Measurements from ENCODE around the gene RBBP9.

RBBP9 gene

DNA sequence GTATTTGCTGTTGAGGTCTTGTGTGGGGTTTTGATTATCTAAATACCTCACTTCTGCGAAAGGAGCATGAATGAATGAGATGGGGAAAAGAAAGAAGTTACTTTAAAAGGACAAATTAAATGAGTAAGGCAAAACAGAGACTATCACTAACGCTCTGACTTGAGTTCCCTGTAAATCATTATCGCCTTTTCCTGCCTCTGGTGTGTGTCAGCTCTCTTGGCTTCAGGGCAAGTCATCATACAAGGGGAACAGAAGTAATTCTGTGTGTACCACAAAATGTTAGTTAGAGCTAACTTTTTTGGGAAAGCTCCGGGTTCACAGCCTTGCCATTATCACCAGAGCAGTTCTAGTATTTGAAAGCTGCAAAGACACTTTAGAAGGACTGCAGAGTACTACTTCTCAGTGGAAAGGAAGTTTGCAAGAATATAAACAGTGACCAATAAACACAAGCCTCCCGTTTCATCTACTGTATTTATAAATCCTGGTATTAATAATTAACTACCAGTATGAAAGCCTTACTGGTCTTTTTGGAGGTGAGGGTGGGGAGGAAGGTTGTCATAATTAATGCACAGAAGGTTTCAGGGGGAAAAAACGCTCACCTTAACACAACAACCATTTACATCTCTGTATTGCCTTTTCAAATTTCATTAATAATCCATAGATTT, 31.4 kb downstream of the RBBP9 start:
- H3K4me2 ChIP-seq (ENCODE audit: low read length), result no peak overlapping the region
- no peak overlapping the region for H3K9ac ChIP-seq (ENCODE audit: low read length)
- H4K91ac ChIP-seq (ENCODE audit: low read depth, low read length), result no peak overlapping the region
- H3K27ac ChIP-seq (ENCODE audit: low read depth, low read length), result no peak overlapping the region
- no peak overlapping the region for H2AFZ ChIP-seq (ENCODE audit: insufficient read depth, low read length, poor library complexity)
- H3K23ac ChIP-seq (ENCODE audit: low read length), result no peak overlapping the region
- H4K12ac ChIP-seq (ENCODE audit: low read depth, low read length), result no peak overlapping the region
- peaks cover 5% of the 10 kb centered on the region for H3K79me1 ChIP-seq (ENCODE audit: low read length)
- H2BK120ac ChIP-seq (ENCODE audit: insufficient read depth, low read length, poor library complexity), result no peak overlapping the region
- H3K9me3 ChIP-seq (ENCODE audit: insufficient read depth, low read depth, low read length), result no peaks in the 10 kb centered on the region
- H3K4me1 ChIP-seq (ENCODE audit: control insufficient read depth in 1 of 2, insufficient read depth in 2 of 2, low read length in 2 of 2), result peaks cover 2 to 5% of the 10 kb centered on the region in 2 experiments
- DNase-seq, result no peak
- no peak overlapping the region for H3K4ac ChIP-seq (ENCODE audit: low read depth, low read length)
- no peak overlapping the region for H2BK12ac ChIP-seq (ENCODE audit: low read length)
- no peak overlapping the region for H3K4me3 ChIP-seq (ENCODE audit: low read depth, low read length)
- H3K14ac ChIP-seq (ENCODE audit: low read length), result no peak overlapping the region
- H3K18ac ChIP-seq (ENCODE audit: low read length), result no peak overlapping the region
- H3K79me2 ChIP-seq (ENCODE audit: control insufficient read depth, insufficient read depth, low read length, poor library complexity), result no peaks in the 10 kb centered on the region
- peaks cover 2 to 4% of the 10 kb centered on the region in 2 experiments for H3K36me3 ChIP-seq (ENCODE audit: control insufficient read depth in 1 of 2, insufficient read depth in 2 of 2, low read length in 2 of 2)
- H2AK5ac ChIP-seq (ENCODE audit: low read length), result no peak overlapping the region
- H4K8ac ChIP-seq (ENCODE audit: low read depth, low read length), result no peak overlapping the region
- no peaks in the 10 kb centered on the region for H3K27me3 ChIP-seq (ENCODE audit: insufficient read depth, low read length)
- no peak overlapping the region for H2BK5ac ChIP-seq (ENCODE audit: low read depth, low read length, poor library complexity)
- WGBS (ENCODE audit: extremely low coverage, insufficient coverage, insufficient read length), result no CpG with 5 or more reads among the region's 6 CpGs

- no peak overlapping the region for H2BK120ac ChIP-seq (ENCODE audit: insufficient read depth, low read length, poor library complexity)
- no peak for DNase-seq
- no peak overlapping the region for H3K4ac ChIP-seq (ENCODE audit: low read depth, low read length)
- WGBS (ENCODE audit: extremely low coverage, insufficient coverage, insufficient read length), result no CpG with 5 or more reads among the region's 3 CpGs
- no peak overlapping the region for H4K91ac ChIP-seq (ENCODE audit: low read depth, low read length)
- no peak overlapping the region for H3K4me2 ChIP-seq (ENCODE audit: low read length)
- H3K27ac ChIP-seq (ENCODE audit: low read depth, low read length), result no peak overlapping the region
- H2BK5ac ChIP-seq (ENCODE audit: low read depth, low read length, poor library complexity), result no peak overlapping the region
- no peaks in the 10 kb centered on the region for H3K27me3 ChIP-seq (ENCODE audit: insufficient read depth, low read length)
- no peaks in the 10 kb centered on the region for H3K79me1 ChIP-seq (ENCODE audit: low read length)
- no peaks in the 10 kb centered on the region for H3K4me1 ChIP-seq (ENCODE audit: control insufficient read depth in 1 of 2, insufficient read depth in 2 of 2, low read length in 2 of 2)
- no peak overlapping the region for H3K14ac ChIP-seq (ENCODE audit: low read length)
- no peak overlapping the region for H2AK5ac ChIP-seq (ENCODE audit: low read length)
- peaks cover 2% of the 10 kb centered on the region for H3K9me3 ChIP-seq (ENCODE audit: insufficient read depth, low read depth, low read length)
- no peak overlapping the region for H3K23ac ChIP-seq (ENCODE audit: low read length)
- no peaks in the 10 kb centered on the region for H3K36me3 ChIP-seq (ENCODE audit: control insufficient read depth in 1 of 2, insufficient read depth in 2 of 2, low read length in 2 of 2)
- no peak overlapping the region for H4K12ac ChIP-seq (ENCODE audit: low read depth, low read length)
- H3K79me2 ChIP-seq (ENCODE audit: control insufficient read depth, insufficient read depth, low read length, poor library complexity), result no peaks in the 10 kb centered on the region
- H2AFZ ChIP-seq (ENCODE audit: insufficient read depth, low read length, poor library complexity), result no peak overlapping the region
- no peak overlapping the region for H3K18ac ChIP-seq (ENCODE audit: low read length)
- no peak overlapping the region for H4K8ac ChIP-seq (ENCODE audit: low read depth, low read length)
- no peak overlapping the region for H3K9ac ChIP-seq (ENCODE audit: low read length)
- no peak overlapping the region for H3K4me3 ChIP-seq (ENCODE audit: low read depth, low read length)
- no peak overlapping the region for H2BK12ac ChIP-seq (ENCODE audit: low read length)
These were observed 40.4 kb downstream of the RBBP9 start for GRCh38 chr20:18456600-18456999.

DNA sequence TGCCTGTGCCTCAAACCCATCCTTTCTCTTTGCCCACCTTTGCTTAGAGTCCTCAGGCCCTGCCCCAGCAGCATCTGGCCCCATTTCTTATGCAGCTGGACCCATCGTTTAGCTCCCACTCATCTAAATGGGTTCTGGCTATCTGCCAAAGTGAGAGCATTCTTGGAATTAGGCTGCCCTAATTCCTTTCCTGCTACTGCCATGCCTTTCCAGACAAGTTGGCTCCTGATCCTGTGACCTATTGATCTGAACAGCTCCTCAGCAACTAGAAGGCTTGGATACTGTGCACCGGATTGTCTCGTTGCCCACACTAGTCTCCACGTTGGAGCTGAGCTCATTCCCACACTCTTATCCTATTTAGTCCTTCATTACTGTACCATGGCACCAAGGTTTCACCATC, 53.1 kb downstream of the RBBP9 start:
- H4K12ac ChIP-seq (ENCODE audit: low read depth, low read length), result no peak overlapping the region
- H3K4me2 ChIP-seq (ENCODE audit: low read length), result no peak overlapping the region
- no peaks in the 10 kb centered on the region for H3K27me3 ChIP-seq (ENCODE audit: insufficient read depth, low read length)
- DNase-seq, result no peak
- no peak overlapping the region for H3K27ac ChIP-seq (ENCODE audit: low read depth, low read length)
- WGBS (ENCODE audit: extremely low coverage, insufficient coverage, insufficient read length), result no CpG with 5 or more reads among the region's 4 CpGs
- H3K79me1 ChIP-seq (ENCODE audit: low read length), result no peaks in the 10 kb centered on the region
- H3K79me2 ChIP-seq (ENCODE audit: control insufficient read depth, insufficient read depth, low read length, poor library complexity), result no peaks in the 10 kb centered on the region
- no peak overlapping the region for H2BK5ac ChIP-seq (ENCODE audit: low read depth, low read length, poor library complexity)
- H4K91ac ChIP-seq (ENCODE audit: low read depth, low read length), result no peak overlapping the region
- H3K23ac ChIP-seq (ENCODE audit: low read length), result no peak overlapping the region
- no peak overlapping the region for H3K9ac ChIP-seq (ENCODE audit: low read length)
- no peak overlapping the region for H2BK12ac ChIP-seq (ENCODE audit: low read length)
- no peak overlapping the region for H4K8ac ChIP-seq (ENCODE audit: low read depth, low read length)
- no peak overlapping the region for H3K14ac ChIP-seq (ENCODE audit: low read length)
- H2AFZ ChIP-seq (ENCODE audit: insufficient read depth, low read length, poor library complexity), result no peak overlapping the region
- no peaks in the 10 kb centered on the region for H3K9me3 ChIP-seq (ENCODE audit: insufficient read depth, low read depth, low read length)
- no peaks in the 10 kb centered on the region for H3K4me1 ChIP-seq (ENCODE audit: control insufficient read depth in 1 of 2, insufficient read depth in 2 of 2, low read length in 2 of 2)
- H3K4ac ChIP-seq (ENCODE audit: low read depth, low read length), result no peak overlapping the region
- H3K36me3 ChIP-seq (ENCODE audit: control insufficient read depth in 1 of 2, insufficient read depth in 2 of 2, low read length in 2 of 2), result no peaks in the 10 kb centered on the region
- no peak overlapping the region for H2BK120ac ChIP-seq (ENCODE audit: insufficient read depth, low read length, poor library complexity)
- H3K18ac ChIP-seq (ENCODE audit: low read length), result no peak overlapping the region
- no peak overlapping the region for H2AK5ac ChIP-seq (ENCODE audit: low read length)
- no peak overlapping the region for H3K4me3 ChIP-seq (ENCODE audit: low read depth, low read length)

DNA sequence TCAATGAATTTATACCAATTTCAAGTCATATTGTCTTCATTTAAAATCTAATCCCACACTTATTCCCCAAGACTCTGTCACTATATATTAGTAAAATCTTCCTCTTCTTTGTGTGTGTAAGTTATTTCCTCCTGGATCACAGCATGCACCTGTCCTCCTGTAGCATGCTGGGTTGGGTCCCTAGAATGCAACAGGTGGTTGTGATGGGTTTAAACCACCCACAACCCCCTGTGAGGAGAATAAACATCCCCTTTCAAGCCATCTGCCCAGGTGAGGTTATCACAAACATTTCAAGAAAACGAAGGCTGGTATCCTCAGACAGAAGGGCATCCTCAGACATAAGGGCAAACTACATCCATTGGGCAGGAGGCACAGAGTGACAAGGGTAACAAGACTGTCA, 56.6 kb downstream of the RBBP9 start:
- WGBS (ENCODE audit: extremely low coverage, insufficient coverage, insufficient read length), result no CpG with 5 or more reads among the region's 1 CpG
- no peaks in the 10 kb centered on the region for H3K36me3 ChIP-seq (ENCODE audit: control insufficient read depth in 1 of 2, insufficient read depth in 2 of 2, low read length in 2 of 2)
- no peak overlapping the region for H3K4me2 ChIP-seq (ENCODE audit: low read length)
- H3K14ac ChIP-seq (ENCODE audit: low read length), result no peak overlapping the region
- no peak overlapping the region for H4K91ac ChIP-seq (ENCODE audit: low read depth, low read length)
- H3K79me2 ChIP-seq (ENCODE audit: control insufficient read depth, insufficient read depth, low read length, poor library complexity), result no peaks in the 10 kb centered on the region
- no peaks in the 10 kb centered on the region for H3K79me1 ChIP-seq (ENCODE audit: low read length)
- H2AFZ ChIP-seq (ENCODE audit: insufficient read depth, low read length, poor library complexity), result no peak overlapping the region
- no peak overlapping the region for H3K27ac ChIP-seq (ENCODE audit: low read depth, low read length)
- H2BK120ac ChIP-seq (ENCODE audit: insufficient read depth, low read length, poor library complexity), result no peak overlapping the region
- no peak for DNase-seq
- no peaks in the 10 kb centered on the region for H3K4me1 ChIP-seq (ENCODE audit: control insufficient read depth in 1 of 2, insufficient read depth in 2 of 2, low read length in 2 of 2)
- no peak overlapping the region for H2AK5ac ChIP-seq (ENCODE audit: low read length)
- H2BK5ac ChIP-seq (ENCODE audit: low read depth, low read length, poor library complexity), result no peak overlapping the region
- no peaks in the 10 kb centered on the region for H3K27me3 ChIP-seq (ENCODE audit: insufficient read depth, low read length)
- no peak overlapping the region for H3K4me3 ChIP-seq (ENCODE audit: low read depth, low read length)
- H4K12ac ChIP-seq (ENCODE audit: low read depth, low read length), result no peak overlapping the region
- no peak overlapping the region for H3K9ac ChIP-seq (ENCODE audit: low read length)
- H3K4ac ChIP-seq (ENCODE audit: low read depth, low read length), result no peak overlapping the region
- H3K9me3 ChIP-seq (ENCODE audit: insufficient read depth, low read depth, low read length), result no peaks in the 10 kb centered on the region
- H3K18ac ChIP-seq (ENCODE audit: low read length), result no peak overlapping the region
- no peak overlapping the region for H2BK12ac ChIP-seq (ENCODE audit: low read length)
- no peak overlapping the region for H4K8ac ChIP-seq (ENCODE audit: low read depth, low read length)
- H3K23ac ChIP-seq (ENCODE audit: low read length), result no peak overlapping the region

Measured in trophoblast cell (in vitro differentiated cells and primary cell).